ENCODE measurements around the gene FOXB2.

The FOXB2 gene

DNA sequence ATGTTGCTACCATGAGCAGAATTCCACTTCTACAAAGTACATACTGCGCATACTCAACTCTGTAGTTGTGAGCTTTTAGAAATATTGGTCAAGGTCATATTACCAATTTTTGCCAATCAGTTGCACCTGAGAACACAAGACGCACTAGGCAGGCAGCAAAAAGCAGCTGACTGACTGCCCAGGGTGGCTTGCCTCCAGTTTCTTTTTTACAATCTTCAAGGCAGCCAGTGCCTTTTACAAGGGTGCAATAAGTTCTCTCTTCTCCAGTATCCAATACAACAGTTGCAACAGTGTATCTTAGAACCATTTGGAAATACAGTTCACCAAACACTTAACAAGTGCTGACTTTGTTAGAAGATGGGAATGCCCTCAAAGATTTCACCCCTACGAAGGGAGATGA, 16.1 kb upstream of the FOXB2 start:
- no peak for DNase-seq
- H3K9me3 Mint-ChIP-seq = no peaks in the 10 kb centered on the region
- H3K27ac Mint-ChIP-seq = no peak overlapping the region
- peaks cover 4% of the 10 kb centered on the region for H3K4me1 Mint-ChIP-seq
- H3K27me3 Mint-ChIP-seq (ENCODE audit: low read depth, poor library complexity) = peaks cover 26% of the 10 kb centered on the region
- TF ChIP-seq, protein P1, sequence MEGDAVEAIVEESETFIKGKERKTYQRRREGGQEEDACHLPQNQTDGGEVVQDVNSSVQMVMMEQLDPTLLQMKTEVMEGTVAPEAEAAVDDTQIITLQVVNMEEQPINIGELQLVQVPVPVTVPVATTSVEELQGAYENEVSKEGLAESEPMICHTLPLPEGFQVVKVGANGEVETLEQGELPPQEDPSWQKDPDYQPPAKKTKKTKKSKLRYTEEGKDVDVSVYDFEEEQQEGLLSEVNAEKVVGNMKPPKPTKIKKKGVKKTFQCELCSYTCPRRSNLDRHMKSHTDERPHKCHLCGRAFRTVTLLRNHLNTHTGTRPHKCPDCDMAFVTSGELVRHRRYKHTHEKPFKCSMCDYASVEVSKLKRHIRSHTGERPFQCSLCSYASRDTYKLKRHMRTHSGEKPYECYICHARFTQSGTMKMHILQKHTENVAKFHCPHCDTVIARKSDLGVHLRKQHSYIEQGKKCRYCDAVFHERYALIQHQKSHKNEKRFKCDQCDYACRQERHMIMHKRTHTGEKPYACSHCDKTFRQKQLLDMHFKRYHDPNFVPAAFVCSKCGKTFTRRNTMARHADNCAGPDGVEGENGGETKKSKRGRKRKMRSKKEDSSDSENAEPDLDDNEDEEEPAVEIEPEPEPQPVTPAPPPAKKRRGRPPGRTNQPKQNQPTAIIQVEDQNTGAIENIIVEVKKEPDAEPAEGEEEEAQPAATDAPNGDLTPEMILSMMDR (IDR thresholded peaks at IDR 0.05) = no peak
- no peaks in the 10 kb centered on the region for H3K36me3 Mint-ChIP-seq (ENCODE audit: low read depth)
- no peak overlapping the region for H3K4me3 Mint-ChIP-seq

DNA sequence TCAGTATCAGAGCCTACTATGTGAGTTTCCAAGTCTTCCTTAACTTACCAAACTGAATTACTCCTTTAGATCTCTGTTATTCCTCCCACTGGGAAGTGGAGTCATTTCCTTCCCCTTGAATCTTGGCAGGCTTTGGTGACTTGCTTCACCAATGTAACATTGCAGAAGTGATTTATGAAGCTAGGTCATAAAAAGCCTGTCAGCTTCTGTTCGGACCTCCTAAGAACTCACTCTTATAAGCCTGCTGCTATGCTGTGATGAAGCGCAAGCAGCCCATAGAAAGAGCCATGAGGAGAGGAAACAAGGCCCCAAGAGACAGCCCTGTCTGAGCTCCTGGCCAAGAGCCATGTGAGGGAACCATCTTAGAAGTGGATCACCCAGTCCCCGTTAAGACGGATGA, 14.2 kb upstream of the FOXB2 start:
- H3K4me1 Mint-ChIP-seq = peaks cover 4% of the 10 kb centered on the region
- peaks cover 38% of the 10 kb centered on the region for H3K27me3 Mint-ChIP-seq (ENCODE audit: low read depth, poor library complexity)
- H3K27ac Mint-ChIP-seq = no peak overlapping the region
- DNase-seq = no peak
- no peak overlapping the region for H3K4me3 Mint-ChIP-seq
- no peaks in the 10 kb centered on the region for H3K9me3 Mint-ChIP-seq
- TF ChIP-seq, protein P1 (IDR thresholded peaks at IDR 0.05) = no peak
- H3K36me3 Mint-ChIP-seq (ENCODE audit: low read depth) = no peaks in the 10 kb centered on the region

- Mint-ChIP-seq H3K4me3 (no peak overlapping the region), H3K9me3 (no peaks in the 10 kb centered on the region), H3K27me3 (ENCODE audit: low read depth, poor library complexity) (peaks cover 84% of the 10 kb centered on the region), H3K36me3 (ENCODE audit: low read depth) (no peaks in the 10 kb centered on the region), H3K27ac (no peak overlapping the region), H3K4me1 (peaks cover 31% of the 10 kb centered on the region)
- TF ChIP-seq, protein P1 (IDR thresholded peaks at IDR 0.05) = no peak
- no peak for DNase-seq
These were observed 8.9 kb upstream of the FOXB2 start for GRCh38 chr9:77010527-77010926.

- H3K4me1 Mint-ChIP-seq = peaks cover 43% of the 10 kb centered on the region
- no peaks in the 10 kb centered on the region for H3K36me3 Mint-ChIP-seq (ENCODE audit: low read depth)
- H3K27ac Mint-ChIP-seq = no peak overlapping the region
- peaks cover 99% of the 10 kb centered on the region for H3K27me3 Mint-ChIP-seq (ENCODE audit: low read depth, poor library complexity)
- DNase-seq = peak; percentile 91
- TF ChIP-seq, protein P1 (IDR thresholded peaks at IDR 0.05) = peak; percentile 89
- peak overlapping the region; percentile 79 for H3K4me3 Mint-ChIP-seq
- H3K9me3 Mint-ChIP-seq = no peaks in the 10 kb centered on the region
These were observed 7.3 kb upstream of the FOXB2 start for GRCh38 chr9:77011973-77012821.

- peak; percentile 10 for DNase-seq
- TF ChIP-seq, protein P1 (IDR thresholded peaks at IDR 0.05) = no peak
- H3K27ac Mint-ChIP-seq = no peak overlapping the region
- H3K9me3 Mint-ChIP-seq = no peaks in the 10 kb centered on the region
- peak overlapping the region; percentile 46 for H3K4me3 Mint-ChIP-seq
- H3K27me3 Mint-ChIP-seq (ENCODE audit: low read depth, poor library complexity) = peaks cover 100% of the 10 kb centered on the region
- H3K36me3 Mint-ChIP-seq (ENCODE audit: low read depth) = no peaks in the 10 kb centered on the region
- H3K4me1 Mint-ChIP-seq = peaks cover 52% of the 10 kb centered on the region
These were observed 6.1 kb upstream of the FOXB2 start for GRCh38 chr9:77013206-77013931.

Measured in nephron progenitor cell (in vitro differentiated cells).